ENCODE data around the gene NDUFB10.
A peak's percentile ranks its signal among the peaks of the same experiment; 100 is the strongest.

Gene NDUFB10

DNA sequence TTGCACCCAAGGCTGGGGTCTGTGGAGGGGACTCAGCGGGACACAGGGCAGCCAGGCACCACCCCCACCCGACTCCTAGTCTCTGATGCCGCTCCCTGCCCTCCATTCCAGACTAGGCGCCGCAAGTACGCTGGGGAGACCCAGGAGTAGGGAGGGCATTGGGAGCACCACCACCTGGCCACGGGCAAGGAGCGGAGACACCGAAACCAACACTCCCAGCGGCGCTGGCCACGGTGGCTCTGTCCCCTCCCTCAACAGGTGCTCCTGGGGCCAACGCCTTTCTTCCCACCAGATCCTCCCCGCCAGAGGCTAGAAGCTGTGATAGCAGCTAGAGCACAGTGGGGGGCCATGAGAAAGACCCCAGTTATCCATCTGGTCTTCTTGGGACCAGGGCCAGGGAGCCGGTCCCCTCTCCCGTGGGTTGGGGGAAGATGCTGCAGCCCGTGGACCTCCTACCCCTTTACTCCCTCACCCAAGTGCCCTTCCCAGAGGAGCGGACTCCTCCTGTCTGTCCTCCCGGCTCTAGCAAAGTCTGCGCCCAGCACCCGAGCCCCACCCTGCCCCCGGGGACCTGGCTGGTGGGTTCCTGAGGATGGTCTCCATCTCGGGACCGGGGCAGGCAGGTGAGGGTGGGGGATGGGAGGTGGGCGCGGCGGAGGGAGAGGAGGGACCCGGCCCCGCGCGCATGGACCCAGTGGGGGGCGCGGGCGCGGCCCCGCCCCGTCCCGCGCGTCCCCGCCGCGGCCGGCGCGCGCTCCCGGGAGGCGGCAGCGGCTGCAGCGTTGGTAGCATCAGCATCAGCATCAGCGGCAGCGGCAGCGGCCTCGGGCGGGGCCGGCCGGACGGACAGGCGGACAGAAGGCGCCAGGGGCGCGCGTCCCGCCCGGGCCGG is 30.1 kb downstream of the NDUFB10 start, which contains the start of gene SYNGR3:
Gene SYNGR3 (plus strand): TSS at position 762 of the 892 bp plus-strand sequence. CDS start 133 bp downstream, outside the sequence.
- peak within 1 kb of the TSS; percentile 88 for H2BK15ac ChIP-seq (ENCODE audit: low read length)
- peak within 1 kb of the TSS; percentile 86 for H3K4me2 ChIP-seq (ENCODE audit: insufficient read depth, low read length, poor library complexity, severe bottlenecking)
- no peak within 1 kb of the TSS for H3K27ac ChIP-seq (replicated peaks; ENCODE audit: low read length)
- no peak for DNase-seq (ENCODE audit: low spot score)
- H3K27me3 ChIP-seq (ENCODE audit: control insufficient read depth in 3 of 3, insufficient read depth in 3 of 3, low read depth in 1 of 3, low read length in 3 of 3), result peaks cover 18 to 37% (median 34%) of the 10 kb centered on the region in 3 experiments
- no peak within 1 kb of the TSS for H4K91ac ChIP-seq (ENCODE audit: low read depth, low read length, poor library complexity)
- peak within 1 kb of the TSS; percentile 72 for H3K9ac ChIP-seq (ENCODE audit: low read depth, low read length, poor library complexity)
- H2AK5ac ChIP-seq (ENCODE audit: low read depth, low read length), result peak within 1 kb of the TSS; percentile 94
- peak within 1 kb of the TSS; percentile 98 for H2BK5ac ChIP-seq (ENCODE audit: low read length)
- peak within 1 kb of the TSS; percentile 89 for H3K14ac ChIP-seq (ENCODE audit: low read length)
- H3K4me1 ChIP-seq (ENCODE audit: control insufficient read depth in 2 of 2, insufficient read depth in 1 of 2, low read depth in 1 of 2, low read length in 2 of 2), result peaks cover 19 to 25% of the 10 kb centered on the region in 2 donors
- H2AFZ ChIP-seq (ENCODE audit: low read length), result peak within 1 kb of the TSS; percentile 87
- peak within 1 kb of the TSS; percentile 97 for H3K18ac ChIP-seq (ENCODE audit: low read length)
- peak within 1 kb of the TSS; percentile 91 for H2BK120ac ChIP-seq (ENCODE audit: low read depth, low read length)
- H3K4ac ChIP-seq (ENCODE audit: low read length), result peak within 1 kb of the TSS; percentile 66
- H3K9me3 ChIP-seq (replicated peaks in 1 of 2; ENCODE audit: control insufficient read depth in 2 of 2, insufficient read depth in 1 of 2, low read depth in 1 of 2, low read length in 2 of 2), result peaks cover 0 to 4% of the 10 kb centered on the region in 2 donors
- peak within 1 kb of the TSS; percentile 73 for H2BK12ac ChIP-seq (ENCODE audit: low read length)
- peaks cover 10% of the 10 kb centered on the region for H3K79me1 ChIP-seq (ENCODE audit: low read depth, low read length)
- no peak within 1 kb of the TSS for H4K8ac ChIP-seq (ENCODE audit: low read depth, low read length)
- peak within 1 kb of the TSS; percentile 96 for H3K23ac ChIP-seq (ENCODE audit: low read depth, low read length, poor library complexity)
- H3K4me3 ChIP-seq (ENCODE audit: low read length in 2 of 2), result peak within 1 kb of the TSS; percentile 41 to 85
- peaks cover 22 to 24% of the 10 kb centered on the region in 2 donors for H3K36me3 ChIP-seq (replicated peaks in 1 of 2; ENCODE audit: control insufficient read depth in 2 of 2, insufficient read depth in 2 of 2, low read length in 2 of 2)
- WGBS, 2 donors (ENCODE audit: extremely low coverage in 2 of 2, insufficient read length in 2 of 2, insufficient replicate concordance in 1 of 2), result no CpG with 5 or more reads among the region's 67 CpGs

DNA sequence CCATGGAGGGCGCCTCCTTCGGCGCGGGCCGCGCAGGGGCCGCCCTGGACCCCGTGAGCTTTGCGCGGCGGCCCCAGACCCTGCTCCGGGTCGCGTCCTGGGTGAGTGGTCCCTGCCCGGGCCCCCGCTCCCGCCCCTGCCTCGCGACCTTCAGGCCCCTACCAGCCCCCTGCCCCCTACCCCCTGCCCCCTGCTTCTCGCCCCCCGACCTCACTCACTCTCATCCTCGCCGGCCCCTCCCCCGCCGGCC is 30.7 kb downstream of the NDUFB10 start:
- Histone ChIP-seq H4K8ac (ENCODE audit: low read depth, low read length) (no peak overlapping the region), H3K9me3 (replicated peaks in 1 of 2; ENCODE audit: control insufficient read depth in 2 of 2, insufficient read depth in 1 of 2, low read depth in 1 of 2, low read length in 2 of 2) (peaks cover 0 to 4% of the 10 kb centered on the region in 2 donors), H3K36me3 (replicated peaks in 1 of 2; ENCODE audit: control insufficient read depth in 2 of 2, insufficient read depth in 2 of 2, low read length in 2 of 2) (peaks cover 21 to 24% of the 10 kb centered on the region in 2 donors), H3K79me1 (ENCODE audit: low read depth, low read length) (peaks cover 6% of the 10 kb centered on the region), H2AFZ (ENCODE audit: low read length) (peak overlapping the region; percentile 87), H2BK120ac (ENCODE audit: low read depth, low read length) (no peak overlapping the region), H3K4me3 (ENCODE audit: low read length in 2 of 2) (peak overlapping the region; percentile 41 to 85), H3K4me2 (ENCODE audit: insufficient read depth, low read length, poor library complexity, severe bottlenecking) (peak overlapping the region; percentile 86), H3K23ac (ENCODE audit: low read depth, low read length, poor library complexity) (no peak overlapping the region), H3K4me1 (ENCODE audit: control insufficient read depth in 2 of 2, insufficient read depth in 1 of 2, low read depth in 1 of 2, low read length in 2 of 2) (peaks cover 16 to 22% of the 10 kb centered on the region in 2 donors), H3K18ac (ENCODE audit: low read length) (peak overlapping the region; percentile 83), H2BK12ac (ENCODE audit: low read length) (no peak overlapping the region), H2BK5ac (ENCODE audit: low read length) (no peak overlapping the region), H2AK5ac (ENCODE audit: low read depth, low read length) (no peak overlapping the region), H3K14ac (ENCODE audit: low read length) (no peak overlapping the region), H3K27me3 (ENCODE audit: control insufficient read depth in 3 of 3, insufficient read depth in 3 of 3, low read depth in 1 of 3, low read length in 3 of 3) (peaks cover 18 to 37% (median 34%) of the 10 kb centered on the region in 3 experiments), H3K27ac (replicated peaks; ENCODE audit: low read length) (no peak overlapping the region), H4K91ac (ENCODE audit: low read depth, low read length, poor library complexity) (no peak overlapping the region), H2BK15ac (ENCODE audit: low read length) (peak overlapping the region; percentile 49), H3K9ac (ENCODE audit: low read depth, low read length, poor library complexity) (peak overlapping the region; percentile 70), H3K4ac (ENCODE audit: low read length) (no peak overlapping the region)
- no peak for DNase-seq (ENCODE audit: low spot score)
- WGBS, 2 donors (ENCODE audit: extremely low coverage in 2 of 2, insufficient read length in 2 of 2, insufficient replicate concordance in 1 of 2), result no CpG with 5 or more reads among the region's 25 CpGs

GRCh38 chr16:1990351-1991134 is 31.2 kb downstream of the NDUFB10 start:
- Histone ChIP-seq H3K9me3 (replicated peaks in 1 of 2; ENCODE audit: control insufficient read depth in 2 of 2, insufficient read depth in 1 of 2, low read depth in 1 of 2, low read length in 2 of 2) (peaks cover 0 to 4% of the 10 kb centered on the region in 2 donors), H2AK5ac (ENCODE audit: low read depth, low read length) (peak overlapping the region; percentile 94), H3K18ac (ENCODE audit: low read length) (peak overlapping the region; percentile 97), H3K79me1 (ENCODE audit: low read depth, low read length) (peaks cover 4% of the 10 kb centered on the region), H3K27me3 (ENCODE audit: control insufficient read depth in 3 of 3, insufficient read depth in 3 of 3, low read depth in 1 of 3, low read length in 3 of 3) (peaks cover 18 to 37% (median 34%) of the 10 kb centered on the region in 3 experiments), H2BK15ac (ENCODE audit: low read length) (peak overlapping the region; percentile 88), H2AFZ (ENCODE audit: low read length) (peak overlapping the region; percentile 87), H3K14ac (ENCODE audit: low read length) (peak overlapping the region; percentile 76), H2BK12ac (ENCODE audit: low read length) (peak overlapping the region; percentile 73), H3K23ac (ENCODE audit: low read depth, low read length, poor library complexity) (peak overlapping the region; percentile 96), H3K9ac (ENCODE audit: low read depth, low read length, poor library complexity) (peak overlapping the region; percentile 50), H3K27ac (replicated peaks; ENCODE audit: low read length) (no peak overlapping the region), H2BK5ac (ENCODE audit: low read length) (peak overlapping the region; percentile 98), H3K4me2 (ENCODE audit: insufficient read depth, low read length, poor library complexity, severe bottlenecking) (peak overlapping the region; percentile 80), H3K4me1 (ENCODE audit: control insufficient read depth in 2 of 2, insufficient read depth in 1 of 2, low read depth in 1 of 2, low read length in 2 of 2) (peaks cover 12 to 18% of the 10 kb centered on the region in 2 donors), H3K4me3 (ENCODE audit: low read length in 2 of 2) (peak overlapping the region; percentile 41 to 78), H3K4ac (ENCODE audit: low read length) (no peak overlapping the region), H2BK120ac (ENCODE audit: low read depth, low read length) (peak overlapping the region; percentile 88), H4K8ac (ENCODE audit: low read depth, low read length) (no peak overlapping the region), H4K91ac (ENCODE audit: low read depth, low read length, poor library complexity) (no peak overlapping the region), H3K36me3 (replicated peaks in 1 of 2; ENCODE audit: control insufficient read depth in 2 of 2, insufficient read depth in 2 of 2, low read length in 2 of 2) (peaks cover 18 to 23% of the 10 kb centered on the region in 2 donors)
- no CpG with 5 or more reads among the region's 50 CpGs for WGBS, 2 donors (ENCODE audit: extremely low coverage in 2 of 2, insufficient read length in 2 of 2, insufficient replicate concordance in 1 of 2)
- no peak for DNase-seq (ENCODE audit: low spot score)
